HG02642 (cell line): ENCODE measurements around the gene LOXHD1.

Experiments used
- ATAC-seq: cut with Tn5 transposase; IDR thresholded peaks from one replicate; pipeline ENCODE4 v1.9.1; 2021; ENCODE audit warnings: mild to moderate bottlenecking; ENCODE audit not compliant: unreplicated experiment, poor library complexity

The LOXHD1 gene

DNA sequence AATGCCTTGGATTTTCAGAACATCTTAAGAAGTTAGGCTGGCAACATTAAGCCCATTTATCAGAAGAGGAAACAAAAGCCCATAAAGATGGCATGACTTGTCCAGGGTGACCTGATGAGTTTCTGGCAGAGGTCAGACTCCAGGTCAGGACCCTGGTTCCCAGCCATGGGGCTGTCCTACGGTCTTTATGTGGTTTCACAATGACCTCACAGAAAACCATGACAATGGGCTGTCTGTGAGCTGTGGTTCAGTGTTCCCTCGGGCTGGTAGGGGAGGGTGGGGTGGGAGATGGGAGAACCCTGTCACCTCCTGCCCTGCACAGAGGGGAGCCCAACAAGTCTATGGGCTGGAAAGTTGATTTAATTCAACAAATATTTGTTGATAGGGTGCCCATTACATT, 101.8 kb downstream of the LOXHD1 start:
- no peak for ATAC-seq

DNA sequence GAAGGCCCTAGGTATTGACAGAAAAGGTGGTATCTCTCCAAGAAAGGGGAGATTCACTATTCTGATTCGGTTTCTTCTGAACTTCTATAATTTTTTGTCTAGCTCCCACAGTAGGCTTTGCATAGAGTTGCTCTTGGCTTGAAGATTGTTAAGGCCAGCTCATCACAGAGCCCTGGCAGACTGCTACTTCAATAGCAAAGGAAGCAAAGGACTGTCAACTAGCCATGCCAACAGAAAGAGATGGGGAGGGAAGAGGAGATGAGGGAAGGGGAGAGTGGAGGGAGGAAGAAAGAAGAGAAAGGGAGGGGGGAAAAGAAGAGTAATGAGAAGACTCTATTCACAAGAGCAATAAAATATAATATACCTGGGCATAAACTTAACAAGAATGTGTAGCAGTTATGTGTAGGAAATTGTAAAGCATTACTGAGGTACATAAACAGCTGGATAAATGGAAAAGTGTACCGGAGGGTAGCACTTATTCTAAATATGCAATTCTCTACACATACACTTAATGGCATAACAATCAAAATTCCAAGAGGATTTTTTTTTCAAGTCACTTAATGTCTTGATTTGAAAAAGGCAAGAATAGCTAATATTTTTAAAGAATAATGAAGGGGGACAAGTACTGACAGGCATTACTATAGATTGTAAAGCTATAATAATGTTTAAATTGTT, 102.5 kb downstream of the LOXHD1 start:
- no peak for ATAC-seq

DNA sequence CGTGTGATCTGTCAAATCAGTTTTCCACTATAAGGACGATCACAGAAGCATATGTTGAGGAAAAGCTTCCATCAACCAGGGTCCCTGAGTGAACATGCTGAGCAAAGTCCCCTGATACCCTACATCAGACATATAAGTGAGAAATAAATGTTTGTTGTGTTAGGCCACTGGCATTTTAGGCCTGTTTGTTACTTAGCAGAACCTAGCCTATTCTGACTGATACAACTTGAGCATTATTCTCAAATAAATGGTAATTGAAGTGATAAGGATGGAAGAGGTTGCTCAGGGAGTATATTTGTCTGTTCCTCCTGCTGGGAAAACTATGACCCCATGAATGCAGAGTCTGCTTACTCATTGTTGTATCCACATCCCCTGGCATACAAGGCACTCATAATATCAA, 106.4 kb downstream of the LOXHD1 start:
- ATAC-seq, result no peak

DNA sequence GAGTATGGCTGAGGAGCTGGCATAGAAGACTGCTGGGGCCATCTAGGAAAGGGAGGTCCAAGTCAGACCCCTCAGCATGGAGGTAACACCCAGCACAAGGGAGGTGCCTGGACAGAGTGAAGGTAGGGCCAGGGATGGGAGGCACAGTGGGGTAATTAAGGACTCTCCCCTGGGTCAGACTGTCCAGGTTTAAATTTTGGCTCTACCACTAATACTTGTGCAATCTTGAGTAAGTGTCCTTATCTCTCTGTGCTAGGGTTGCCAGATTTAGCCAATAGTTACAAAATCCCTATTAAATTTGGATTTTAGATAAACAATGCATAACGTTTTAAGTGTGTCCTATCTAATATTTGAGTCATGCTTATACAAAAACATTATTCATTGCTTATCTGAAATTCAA, 109.5 kb downstream of the LOXHD1 start:
- no peak for ATAC-seq

DNA sequence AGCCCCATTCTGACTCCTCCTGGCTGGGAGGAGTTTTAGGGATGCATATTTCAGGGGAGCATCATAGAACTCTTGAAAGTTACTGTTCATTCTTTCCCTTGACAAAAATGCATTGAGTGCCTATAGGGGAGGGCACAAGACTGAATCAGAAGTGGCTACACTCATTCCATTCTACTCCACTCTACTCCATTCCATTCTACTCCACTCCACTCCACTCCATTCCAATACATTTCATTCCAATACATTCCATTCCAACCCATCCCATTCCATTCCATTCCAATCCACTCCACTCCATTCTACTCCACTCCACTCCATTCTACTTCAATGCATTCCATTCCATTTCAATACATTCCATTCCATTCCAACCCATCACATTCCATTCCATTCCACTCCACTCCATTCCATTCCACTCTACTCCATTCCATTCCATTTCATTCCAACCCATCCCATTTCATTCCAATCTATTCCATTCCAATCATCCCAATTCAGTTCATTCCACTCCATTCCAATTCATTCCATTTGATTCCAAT, 110.8 kb downstream of the LOXHD1 start:
- ATAC-seq, result no peak

DNA sequence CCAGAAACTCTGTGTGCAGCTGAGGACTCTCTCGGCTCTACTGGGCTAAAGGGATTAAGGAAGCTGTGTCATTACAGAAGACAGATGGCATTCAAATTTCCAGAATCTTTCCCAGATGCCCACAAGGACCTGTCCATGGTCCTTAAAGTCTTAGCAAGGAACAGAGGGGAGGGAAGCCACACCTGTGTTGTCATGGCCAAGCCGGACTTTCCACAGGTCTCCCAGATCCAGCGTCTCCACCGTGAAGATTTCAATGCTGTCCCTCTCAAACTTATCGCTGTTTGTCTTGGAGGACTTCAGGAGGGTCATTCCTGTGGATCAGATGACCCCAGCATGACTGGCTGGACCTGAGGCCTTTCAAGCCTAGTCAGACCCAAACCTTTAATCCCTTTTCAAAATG, 114.5 kb downstream of the LOXHD1 start:
- ATAC-seq, result no peak

DNA sequence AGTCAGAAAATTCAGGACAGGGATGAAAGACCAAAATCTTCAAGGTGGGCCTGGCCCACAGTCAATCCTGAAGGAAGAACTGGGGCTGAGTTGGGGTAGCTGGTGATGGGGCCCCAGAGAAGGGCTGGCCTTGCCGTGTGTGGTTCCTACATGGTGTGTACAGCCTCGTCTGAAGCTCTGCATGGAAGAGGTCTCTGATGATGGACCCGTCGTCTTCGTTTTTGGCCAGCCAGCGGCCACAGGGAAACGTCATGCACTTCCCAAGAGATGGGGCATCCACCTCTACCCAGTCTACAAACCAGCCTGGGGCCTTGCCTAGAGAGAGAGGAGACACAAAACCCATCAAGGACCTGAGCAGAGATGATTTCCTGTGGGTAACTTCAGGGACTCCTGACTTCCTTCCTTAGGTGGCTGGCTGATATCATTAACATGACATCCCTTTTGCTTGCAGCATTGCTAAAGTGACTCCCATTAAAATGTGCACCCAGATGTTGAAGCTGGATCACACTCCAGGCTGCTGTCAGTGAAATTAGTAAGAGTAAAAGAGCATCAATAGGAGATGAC, 115.3 kb downstream of the LOXHD1 start:
- ATAC-seq, result no peak

DNA sequence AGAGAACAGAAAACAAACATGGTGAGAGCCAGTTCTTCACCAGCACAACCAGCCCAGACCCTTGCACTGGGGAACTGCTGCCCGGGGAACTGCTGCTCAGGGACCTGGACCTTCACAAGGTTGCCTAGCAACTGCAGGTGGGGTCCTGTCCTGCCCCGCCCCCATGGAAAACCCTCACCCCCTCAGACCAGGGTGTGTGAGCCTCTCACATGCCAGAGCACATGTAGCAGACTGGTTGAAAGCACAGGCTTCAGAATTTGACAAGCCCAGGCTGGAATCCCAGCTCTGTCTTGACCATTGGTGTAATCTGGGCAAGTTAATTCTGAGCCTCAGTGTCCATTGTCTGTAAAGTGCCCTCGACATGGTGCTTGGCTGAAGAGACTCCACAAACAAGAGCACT, 118.6 kb downstream of the LOXHD1 start:
- no peak for ATAC-seq

DNA sequence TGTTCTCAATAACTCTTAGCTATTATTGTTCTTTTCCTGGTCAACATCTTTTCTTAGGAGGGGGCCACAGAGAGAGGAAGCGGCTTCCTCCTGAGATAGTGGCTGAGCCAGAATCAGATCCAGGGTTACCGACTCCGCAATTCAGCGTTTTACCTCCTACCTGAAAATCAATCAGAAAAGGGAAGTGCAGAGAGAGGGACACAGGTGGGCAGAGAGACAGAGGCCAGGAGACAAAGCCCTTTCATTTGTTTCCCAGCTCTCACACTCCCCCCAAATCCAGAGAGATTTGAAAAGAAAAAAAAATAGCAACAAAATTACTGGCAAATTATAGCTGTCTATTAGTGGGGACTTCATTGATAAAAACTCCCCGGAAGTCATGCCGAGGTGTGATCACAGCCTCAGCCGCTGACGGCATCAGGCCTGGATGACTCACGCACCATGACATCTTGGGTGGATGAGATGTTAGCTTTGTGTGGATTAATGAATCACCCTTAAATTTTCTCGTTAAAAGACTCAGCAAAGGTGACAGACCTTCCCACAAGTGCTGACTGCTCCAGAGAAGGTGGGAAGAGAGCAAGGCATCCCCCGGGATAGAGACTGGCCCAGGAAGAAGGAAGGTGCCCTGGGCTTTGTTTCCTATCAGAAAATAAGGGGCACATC, 120.7 kb downstream of the LOXHD1 start:
- ATAC-seq, result no peak

DNA sequence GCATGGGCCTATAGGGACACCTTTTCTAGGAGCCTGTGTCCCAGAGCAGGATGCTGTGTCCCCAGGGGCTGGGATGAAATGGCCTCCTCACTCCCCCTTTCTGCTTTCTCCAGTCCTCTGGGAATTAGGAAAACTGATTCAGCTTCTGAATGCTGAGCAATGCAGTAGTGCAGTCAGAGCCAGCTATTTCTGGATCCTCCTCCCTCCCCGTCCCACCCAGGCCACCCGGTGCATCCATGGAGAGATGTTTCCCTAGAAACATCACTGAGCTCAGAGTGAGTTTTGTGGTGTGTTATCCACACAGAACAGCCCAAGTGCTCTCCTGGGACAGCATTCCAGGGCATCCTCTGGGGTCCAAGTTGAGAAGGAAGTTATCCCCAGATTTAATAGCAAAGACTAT, 125.5 kb downstream of the LOXHD1 start:
- ATAC-seq, result no peak

DNA sequence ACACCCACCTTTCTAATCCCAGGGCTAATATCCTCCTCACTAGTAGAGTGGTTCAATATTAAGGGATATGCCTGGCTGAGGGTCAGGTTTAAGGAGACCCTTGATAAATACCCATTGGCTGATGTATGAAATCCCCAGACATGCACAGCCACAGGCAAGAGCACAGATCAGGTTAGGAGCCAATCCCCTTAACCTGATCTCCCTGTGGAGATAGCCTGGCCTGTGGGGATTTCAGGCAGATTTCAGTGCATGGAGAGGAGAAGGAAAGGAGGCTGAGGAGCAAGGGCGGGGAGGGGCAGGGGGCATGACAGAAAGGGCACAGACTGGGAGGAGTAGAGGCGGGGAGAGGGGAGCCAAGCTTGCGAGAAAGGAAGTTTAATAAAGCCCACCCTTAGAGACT, 129.0 kb downstream of the LOXHD1 start:
- ATAC-seq, result no peak

DNA sequence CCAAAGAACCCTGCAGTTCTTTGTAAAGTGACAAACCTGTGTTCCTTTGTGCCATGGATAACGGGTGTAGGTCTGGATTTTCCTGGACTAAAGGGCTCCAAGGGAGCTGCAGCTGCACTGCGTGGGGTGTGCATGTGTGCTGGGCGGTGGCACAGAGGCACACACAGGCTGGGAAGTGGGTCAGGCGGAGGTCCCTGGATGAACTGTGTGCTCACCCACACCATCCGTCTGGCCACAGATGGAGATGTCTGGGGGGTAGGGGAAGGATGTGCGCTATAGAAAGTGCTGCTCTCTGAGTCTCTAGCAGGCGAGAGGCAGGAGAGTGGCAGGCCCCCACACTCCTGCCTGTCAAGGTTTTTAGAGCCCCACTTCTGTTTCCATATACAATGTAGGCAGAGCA, 137.2 kb downstream of the LOXHD1 start:
- ATAC-seq, result no peak

DNA sequence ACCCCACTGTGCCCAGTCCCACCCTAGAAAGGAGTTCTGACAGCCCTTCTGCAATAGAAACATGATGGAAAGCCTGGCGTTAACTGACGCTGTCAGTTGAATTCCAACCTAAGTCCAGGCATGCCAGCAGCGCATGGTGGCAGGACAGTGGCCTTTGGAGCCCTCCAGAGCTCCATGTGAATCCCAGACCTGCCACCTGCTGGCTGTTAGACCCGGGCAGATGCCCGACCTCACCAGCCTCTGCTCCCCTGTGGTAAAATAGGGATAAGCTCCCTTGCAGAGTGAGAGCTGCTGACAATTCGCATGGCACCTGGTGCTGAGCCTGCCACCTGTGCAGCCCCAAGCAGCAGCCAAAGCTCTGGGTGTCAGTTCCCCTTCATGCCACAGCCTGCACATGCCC, 138.6 kb downstream of the LOXHD1 start:
- no peak for ATAC-seq

DNA sequence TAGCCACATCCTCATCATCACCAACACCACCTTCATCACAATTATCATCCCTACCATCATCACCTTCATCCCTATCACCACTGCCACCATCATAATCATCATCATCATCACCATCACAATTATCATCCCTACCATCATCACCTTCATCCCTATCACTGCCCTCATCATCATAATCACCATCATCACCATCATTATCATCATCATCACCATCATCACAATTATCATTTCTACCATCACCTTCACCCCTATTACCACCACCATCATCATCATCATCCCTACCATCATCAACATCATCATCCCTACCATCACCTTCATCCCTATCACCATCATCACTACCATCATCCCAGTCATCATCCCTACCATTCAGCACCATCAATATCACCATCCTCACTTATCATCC, 140.5 kb downstream of the LOXHD1 start:
- ATAC-seq, result no peak

DNA sequence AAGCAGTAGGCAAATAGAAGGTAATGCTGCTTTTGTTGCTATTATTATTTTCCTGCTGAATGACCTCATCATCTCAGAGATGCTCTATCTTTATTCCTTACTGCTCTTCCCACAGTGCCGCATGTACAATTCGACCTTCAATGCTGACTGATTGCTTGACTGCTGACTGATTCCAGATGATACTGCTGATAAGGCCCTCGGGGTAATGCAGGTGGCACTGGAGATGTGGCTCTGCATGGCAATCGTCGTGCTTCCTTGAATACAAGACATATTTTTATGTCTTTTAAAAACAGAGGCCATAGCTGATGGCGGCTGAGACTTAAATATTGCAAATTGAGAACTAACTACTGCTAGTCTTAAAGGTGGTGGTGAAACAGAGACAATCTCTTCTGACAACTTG, 146.6 kb downstream of the LOXHD1 start:
- no peak for ATAC-seq

DNA sequence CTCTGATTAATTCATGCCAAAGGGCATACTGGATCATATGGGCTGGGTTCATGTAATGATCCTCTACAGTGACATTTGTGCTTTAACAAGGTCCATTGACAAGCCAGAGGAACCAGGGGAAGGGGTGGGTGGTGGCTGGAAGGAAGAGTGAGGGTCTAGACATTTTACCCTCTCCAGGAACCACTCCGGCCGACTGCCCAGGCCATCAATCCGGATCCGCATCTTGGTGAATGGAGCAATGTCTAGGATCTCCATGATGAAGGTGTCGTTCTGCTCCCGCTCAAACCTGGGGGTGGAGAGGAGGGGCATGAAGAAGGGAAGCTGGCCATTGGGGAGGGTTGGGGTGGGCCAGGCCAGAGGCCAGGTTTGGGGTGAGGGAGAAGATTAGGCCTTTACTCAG, 147.5 kb downstream of the LOXHD1 start:
- ATAC-seq, result no peak

DNA sequence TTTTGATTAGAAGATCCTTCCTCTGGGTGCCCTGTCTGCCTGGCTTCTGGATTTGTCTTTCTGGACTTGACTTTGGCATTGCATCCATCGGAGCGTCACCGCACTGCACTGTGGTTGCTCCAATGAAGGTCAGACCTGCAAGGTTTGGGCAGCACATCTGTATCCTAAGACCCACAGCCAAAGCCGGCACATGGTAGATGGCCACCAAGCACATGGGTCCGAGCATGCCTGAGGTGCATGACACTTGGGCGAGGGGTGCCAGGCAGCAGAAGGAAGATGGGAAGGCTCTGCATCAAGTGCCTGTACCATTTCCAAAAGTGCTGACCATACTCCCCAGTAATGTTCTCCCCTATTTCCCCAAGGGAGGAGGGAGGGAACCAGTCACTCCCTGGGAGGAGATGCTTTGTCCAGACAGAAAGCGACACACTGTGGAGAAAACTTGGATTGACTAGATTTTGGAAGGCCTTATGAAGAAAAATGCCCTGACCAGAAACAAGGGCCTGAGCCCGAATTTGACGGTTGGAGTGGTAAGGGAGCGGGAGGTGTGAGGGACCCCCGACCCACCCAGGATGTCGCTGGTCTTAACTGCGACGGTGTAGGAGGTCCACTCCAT, 149.9 kb downstream of the LOXHD1 start:
- ATAC-seq, result no peak

DNA sequence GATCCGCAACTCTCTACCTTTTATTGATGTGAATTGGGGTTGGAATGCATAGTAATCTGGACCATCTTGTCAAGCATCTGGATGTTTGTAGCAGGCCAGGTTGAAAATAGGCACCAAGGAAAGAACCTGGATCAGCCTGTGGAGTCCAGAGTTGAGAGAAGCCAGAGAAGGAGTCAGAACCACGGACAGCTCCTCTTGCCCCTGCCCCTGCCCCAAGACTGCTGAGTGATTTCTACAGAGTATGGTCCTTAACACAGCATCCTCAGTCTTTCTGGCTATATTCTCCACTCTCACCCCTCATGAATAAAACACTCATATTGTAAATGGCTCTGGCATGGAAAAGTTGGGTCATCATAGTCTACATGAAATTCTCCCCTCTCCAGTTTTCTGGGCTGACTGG, 154.6 kb downstream of the LOXHD1 start:
- ATAC-seq, result no peak

DNA sequence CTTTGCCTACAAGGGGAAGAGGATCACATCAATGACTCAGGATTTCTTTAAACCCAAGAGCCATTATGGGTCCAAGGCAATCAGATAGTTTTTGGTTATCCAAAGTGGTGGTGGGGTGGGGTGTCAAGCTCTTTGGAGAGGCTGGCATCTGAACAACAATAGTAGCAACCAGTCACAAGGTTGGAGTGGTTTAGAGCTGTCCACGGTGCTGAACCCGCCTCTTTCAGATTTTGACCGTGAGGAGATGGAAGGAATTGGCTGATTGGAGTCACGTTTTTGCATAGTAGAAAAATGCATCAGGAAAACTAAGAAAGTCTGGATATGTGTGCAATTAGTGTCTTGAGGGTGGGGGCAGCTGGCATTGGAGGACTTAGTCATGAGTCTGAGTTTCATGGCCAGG, 159.9 kb downstream of the LOXHD1 start:
- ATAC-seq, result no peak

DNA sequence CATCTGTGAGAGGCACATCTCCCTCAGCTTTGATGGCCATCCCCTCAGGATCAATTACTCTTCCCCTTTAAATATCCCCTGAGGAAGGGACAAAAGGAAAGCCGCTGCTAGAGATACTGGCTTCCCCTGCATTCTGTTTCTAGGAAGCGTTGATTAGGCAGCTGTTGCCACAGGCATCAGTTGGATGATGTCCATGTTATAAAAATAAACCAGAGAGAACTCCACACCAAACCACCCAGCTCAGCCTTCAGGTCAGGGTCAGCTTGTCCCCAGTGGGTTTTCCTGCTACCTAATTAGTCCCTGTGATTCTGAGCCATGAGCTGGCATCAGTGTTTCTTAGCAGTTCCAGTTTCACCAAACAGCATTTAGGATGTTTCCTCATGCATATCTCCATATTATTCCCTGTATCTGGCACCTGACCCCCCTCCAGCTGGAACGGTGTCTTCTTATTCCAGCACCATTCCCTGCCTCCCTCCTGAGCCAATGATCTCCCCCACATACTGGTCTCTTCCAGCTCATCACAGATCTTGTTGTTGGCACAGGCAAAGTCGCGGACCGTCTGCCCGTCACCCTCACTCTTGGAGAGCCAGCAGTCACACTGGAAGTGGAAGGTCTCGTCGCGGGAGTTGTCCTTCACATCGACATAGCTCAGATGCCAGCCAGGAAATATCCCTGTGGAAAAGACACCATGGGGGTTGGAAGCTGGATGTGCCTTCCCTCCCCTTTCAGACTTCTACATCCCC, 168.4 kb downstream of the LOXHD1 start:
- no peak for ATAC-seq
